Esophagus muscularis mucosa (tissue), 4 donors: ENCODE results near the gene TMEM50A. TPM values are rescaled to one million over a fixed set of nuclear protein-coding genes. Genes with fewer than 3 reads are reported as not detected.

Source experiments
- DNase-seq: peaks from one replicate; pipeline ENCODE4 v3.0.0-alpha.2; 2017; ENCODE audit errors: extremely low spot score
- H3K27ac ChIP-seq, 4 donors: fragments of 200-600 bp; sonication (generic); replicated peaks in 1 of 4; 1 replicate in 3 of 4; 2 replicates in 1 of 4; pipeline ENCODE4 v1.5.1; 2016 to 2019; ENCODE audit warnings: mild to moderate bottlenecking in 1 of 4
- H3K27me3 ChIP-seq, 4 donors: fragments of 200-600 bp; sonication (generic); one replicate each; pipeline versions ENCODE4 v1.5.1 to v1.6.0; 2016 to 2019
- H3K36me3 ChIP-seq, 4 donors: fragments of 200-600 bp; sonication (generic); one replicate each; pipeline ENCODE4 v1.5.1; 2016 to 2019
- H3K4me1 ChIP-seq, 4 donors: fragments of 200-600 bp; sonication (generic); one replicate each; pipeline ENCODE4 v1.5.1; 2016 to 2019
- H3K4me3 ChIP-seq, 4 donors: fragments of 200-600 bp; sonication (generic); 1 replicate in 2 of 4; 2 replicates in 2 of 4; pipeline ENCODE4 v1.5.1; 2016 to 2019; ENCODE audit warnings: mild to moderate bottlenecking in 4 of 4, moderate library complexity in 1 of 4
- H3K9me3 ChIP-seq, 4 donors: fragments of 200-600 bp; sonication (generic); 1 replicate in 3 of 4; 2 replicates in 1 of 4; pipeline ENCODE4 v1.5.1; 2016 to 2019
- EP300 ChIP-seq: sonication (generic); formaldehyde crosslinking; IDR thresholded peaks from one replicate; pipeline ENCODE4 v1.6.1; 2017; ENCODE audit warnings: antibody characterized with exemption
- POLR2A ChIP-seq: fragments of 450-650 bp; IDR thresholded peaks from one replicate; pipeline ENCODE4 v1.6.1; 2017; ENCODE audit warnings: antibody characterized with exemption, moderate library complexity, mild to moderate bottlenecking, low read depth
- POLR2AphosphoS5 ChIP-seq, 2 donors: sonication (generic); formaldehyde crosslinking; IDR thresholded peaks; one replicate each; pipeline ENCODE4 v1.6.1; 2017; ENCODE audit warnings: antibody characterized with exemption in 2 of 2
- WGBS: methylation state at CpG from one replicate; pipeline ENCODE4 v1.1.5; 2018; 5-methylcytosine and 5-hydroxymethylcytosine counted together
- intact Hi-C: fragments of 100-400 bp; cut with DNase I; formaldehyde crosslinking; loops from one replicate; pipeline ENCODE4 v1.15.1; 2023
- total RNA-seq, 4 donors: library from RNA; depleted of rRNA; stranded (reverse); fragments of >200 nt; gene quantifications; one replicate each; pipeline versions ENCODE4 v1.1.0 to v1.2.1, GENCODE V29; 2016
- TF ChIP-seq, protein P1 (sequence below), 3 experiments: fragments of 200-600 bp in 2 of 3; fragments of 450-650 bp in 1 of 3; sonication (generic) in 2 of 3; IDR thresholded peaks; one replicate each; pipeline ENCODE4 v1.5.1; 2017 to 2019; ENCODE audit warnings: antibody characterized with exemption in 3 of 3, mild to moderate bottlenecking in 2 of 3, moderate library complexity in 1 of 3

Gene TMEM50A
- total RNA-seq, 4 donors from 2014 or later = 85.1 to 106 (median 98.4) TPM

DNA sequence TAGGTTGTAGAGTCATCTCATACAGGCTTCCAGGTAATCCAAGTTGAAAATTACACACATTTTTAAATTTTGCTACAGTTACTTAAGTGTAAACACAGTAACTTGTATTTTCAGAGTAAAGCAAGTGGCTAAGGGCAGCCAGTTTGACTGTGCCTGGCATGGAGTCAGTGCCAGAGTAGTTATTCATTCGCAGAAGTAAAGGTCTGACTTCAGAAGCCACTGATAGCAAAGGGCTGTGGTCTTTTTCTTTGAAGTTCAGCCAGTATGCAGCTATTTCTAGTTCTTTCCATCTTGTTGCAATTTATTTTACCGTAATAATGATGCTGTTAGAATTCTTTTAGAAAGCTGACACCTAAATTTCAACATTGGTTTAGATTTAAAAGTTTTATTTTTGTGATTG lies 9.4 kb downstream of the TMEM50A start:
- intact Hi-C loops = no loop called here
- DNase-seq = no peak
- Histone ChIP-seq H3K4me1 (peaks cover 0 to 8% (median 4%) of the 10 kb centered on the region in 4 donors), H3K36me3 (peaks cover 10 to 73% (median 47%) of the 10 kb centered on the region in 4 donors), H3K9me3 (no peaks in the 10 kb centered on the region), H3K27ac (no peak overlapping the region), H3K27me3 (no peaks in the 10 kb centered on the region), H3K4me3 (no peak overlapping the region)
- WGBS = 85% methylated on average over 2 of the region's 2 CpGs
- TF ChIP-seq EP300 (no peak), POLR2A (no peak), POLR2AphosphoS5 (IDR thresholded peaks at IDR 0.05) (no peak)
- TF ChIP-seq, protein P1, sequence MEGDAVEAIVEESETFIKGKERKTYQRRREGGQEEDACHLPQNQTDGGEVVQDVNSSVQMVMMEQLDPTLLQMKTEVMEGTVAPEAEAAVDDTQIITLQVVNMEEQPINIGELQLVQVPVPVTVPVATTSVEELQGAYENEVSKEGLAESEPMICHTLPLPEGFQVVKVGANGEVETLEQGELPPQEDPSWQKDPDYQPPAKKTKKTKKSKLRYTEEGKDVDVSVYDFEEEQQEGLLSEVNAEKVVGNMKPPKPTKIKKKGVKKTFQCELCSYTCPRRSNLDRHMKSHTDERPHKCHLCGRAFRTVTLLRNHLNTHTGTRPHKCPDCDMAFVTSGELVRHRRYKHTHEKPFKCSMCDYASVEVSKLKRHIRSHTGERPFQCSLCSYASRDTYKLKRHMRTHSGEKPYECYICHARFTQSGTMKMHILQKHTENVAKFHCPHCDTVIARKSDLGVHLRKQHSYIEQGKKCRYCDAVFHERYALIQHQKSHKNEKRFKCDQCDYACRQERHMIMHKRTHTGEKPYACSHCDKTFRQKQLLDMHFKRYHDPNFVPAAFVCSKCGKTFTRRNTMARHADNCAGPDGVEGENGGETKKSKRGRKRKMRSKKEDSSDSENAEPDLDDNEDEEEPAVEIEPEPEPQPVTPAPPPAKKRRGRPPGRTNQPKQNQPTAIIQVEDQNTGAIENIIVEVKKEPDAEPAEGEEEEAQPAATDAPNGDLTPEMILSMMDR (IDR thresholded peaks at IDR 0.05) = no peak

DNA sequence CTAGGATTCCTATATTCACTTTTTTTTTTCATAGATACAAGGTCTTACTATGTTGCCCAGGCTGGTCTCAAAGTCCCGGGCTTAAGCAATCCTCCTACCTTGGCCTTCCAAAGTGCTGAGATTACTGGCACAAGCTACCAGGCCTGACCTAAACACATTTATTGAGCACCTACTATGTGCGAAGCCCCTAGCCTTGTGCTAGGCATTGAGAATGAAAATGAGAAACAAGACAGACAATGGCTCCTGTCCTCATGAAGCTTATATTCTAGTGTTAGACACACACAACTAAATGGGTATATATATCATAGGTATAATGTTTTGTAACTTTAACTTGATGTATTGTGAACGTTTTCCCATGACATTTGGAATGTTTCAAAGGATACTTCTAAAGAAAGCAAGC lies 11.5 kb downstream of the TMEM50A start:
- no peak overlapping the region for H3K4me3 ChIP-seq
- intact Hi-C loops = no loop called here
- no peak overlapping the region for H3K27ac ChIP-seq
- peaks cover 0 to 8% (median 4%) of the 10 kb centered on the region in 4 donors for H3K4me1 ChIP-seq
- H3K36me3 ChIP-seq = peaks cover 22 to 79% (median 57%) of the 10 kb centered on the region in 4 donors
- DNase-seq = no peak
- TF ChIP-seq POLR2A = no peak
- no peak for TF ChIP-seq POLR2AphosphoS5 (IDR thresholded peaks at IDR 0.05)
- no peak for TF ChIP-seq EP300
- TF ChIP-seq, protein P1 (IDR thresholded peaks at IDR 0.05) = no peak
- no peaks in the 10 kb centered on the region for H3K9me3 ChIP-seq
- WGBS = 95% methylated on average over 3 of the region's 3 CpGs
- no peaks in the 10 kb centered on the region for H3K27me3 ChIP-seq

DNA sequence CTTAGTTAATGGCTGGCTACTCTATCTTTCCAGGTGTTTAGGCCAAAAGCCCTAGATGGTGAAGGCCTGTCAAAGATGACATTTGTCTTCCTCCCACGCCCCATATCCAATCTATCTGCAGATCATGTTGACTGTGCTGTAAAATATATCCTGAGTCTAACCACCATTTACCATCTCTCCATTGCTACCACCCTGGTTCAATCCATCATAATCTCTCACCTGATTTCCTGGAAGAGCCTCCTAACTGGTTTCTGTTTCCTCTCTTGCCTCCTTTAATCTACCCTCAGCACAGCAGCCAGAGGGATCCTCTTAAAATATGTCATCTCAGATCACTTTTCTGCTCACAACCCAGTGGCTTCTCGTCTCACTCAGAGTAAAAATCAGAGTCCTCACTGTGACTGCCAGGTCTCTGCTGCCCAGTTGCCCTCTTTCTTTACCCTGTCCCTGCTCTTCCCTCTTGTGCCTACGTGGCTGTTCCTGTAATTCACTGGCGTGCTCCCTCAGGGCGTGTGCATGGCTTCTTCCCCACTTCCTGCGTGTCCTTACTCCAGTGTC lies 17.8 kb downstream of the TMEM50A start:
- H3K36me3 ChIP-seq = peaks cover 30 to 96% (median 76%) of the 10 kb centered on the region in 4 donors
- intact Hi-C loops = no loop called here
- no peak overlapping the region for H3K27ac ChIP-seq

DNA sequence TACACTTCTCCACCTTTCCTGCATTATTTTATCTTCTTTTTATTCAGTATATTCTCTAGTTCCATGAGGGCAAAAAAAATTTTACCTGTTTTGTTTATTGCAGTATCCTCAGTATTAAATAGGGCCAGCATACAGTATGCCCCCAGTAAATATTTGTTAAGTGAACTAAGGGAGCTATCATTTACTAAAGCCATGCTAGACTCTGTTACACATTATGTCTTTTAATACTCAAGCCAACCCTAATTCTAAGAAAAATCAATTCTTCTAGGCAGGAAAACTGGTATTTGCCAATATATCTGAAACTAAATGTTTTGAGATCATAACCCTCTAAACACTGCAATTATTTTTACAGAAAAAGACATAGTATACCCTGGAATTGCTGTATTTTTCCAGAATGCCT lies 18.3 kb downstream of the TMEM50A start:
- peaks cover 30 to 99% (median 81%) of the 10 kb centered on the region in 4 donors for H3K36me3 ChIP-seq
- no peak overlapping the region for H3K27ac ChIP-seq
- no peaks in the 10 kb centered on the region for H3K9me3 ChIP-seq
- H3K4me3 ChIP-seq = no peak overlapping the region
- peaks cover 0 to 6% (median under 1%) of the 10 kb centered on the region in 4 donors for H3K4me1 ChIP-seq
- TF ChIP-seq EP300 (no peak), POLR2AphosphoS5 (IDR thresholded peaks at IDR 0.05) (no peak), POLR2A (no peak)
- TF ChIP-seq, protein P1 (IDR thresholded peaks at IDR 0.05) = no peak
- no peaks in the 10 kb centered on the region for H3K27me3 ChIP-seq
- DNase-seq = no peak
- intact Hi-C loops = no loop called here

More for the DNA sequence above, 17.8 kb downstream of the TMEM50A start:
- no peaks in the 10 kb centered on the region for H3K27me3 ChIP-seq
- peaks cover 0 to 6% (median under 1%) of the 10 kb centered on the region in 4 donors for H3K4me1 ChIP-seq
- H3K9me3 ChIP-seq = no peaks in the 10 kb centered on the region
- H3K4me3 ChIP-seq = no peak overlapping the region
- no peak for DNase-seq
- TF ChIP-seq EP300 = no peak
- TF ChIP-seq, protein P1 (IDR thresholded peaks at IDR 0.05) = no peak
- TF ChIP-seq POLR2A = no peak
- TF ChIP-seq POLR2AphosphoS5 (IDR thresholded peaks at IDR 0.05) = no peak
- WGBS = 79% methylated on average over 6 of the region's 6 CpGs

DNA sequence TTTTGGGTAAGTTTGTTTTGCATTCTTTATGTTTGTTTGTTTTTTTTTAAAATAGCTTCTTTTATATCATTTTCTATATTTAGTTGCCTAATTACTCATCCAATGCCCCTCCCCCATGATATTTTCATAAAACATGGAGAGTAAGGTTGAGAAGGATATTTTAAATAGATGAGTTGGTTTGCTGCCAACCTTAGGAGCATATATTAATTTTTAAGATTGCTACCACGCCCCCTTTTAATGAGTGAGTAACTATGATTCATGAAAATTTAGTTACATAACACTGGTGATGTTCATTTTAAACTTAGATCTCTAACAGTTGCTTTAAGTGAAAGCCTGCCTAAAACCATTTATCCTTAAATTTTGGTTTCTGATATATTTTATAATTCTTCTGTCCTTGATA lies 18.7 kb downstream of the TMEM50A start:
- no peak for TF ChIP-seq POLR2A
- TF ChIP-seq POLR2AphosphoS5 (IDR thresholded peaks at IDR 0.05) = no peak
- TF ChIP-seq EP300 = no peak
- TF ChIP-seq, protein P1 (IDR thresholded peaks at IDR 0.05) = no peak
- 82% methylated on average over 1 of the region's 1 CpG for WGBS
- DNase-seq = no peak
- Histone ChIP-seq H3K4me1 (peaks cover 1 to 9% (median 4%) of the 10 kb centered on the region in 4 donors), H3K27ac (no peak overlapping the region), H3K4me3 (no peak overlapping the region), H3K9me3 (no peaks in the 10 kb centered on the region), H3K36me3 (peaks cover 34 to 99% (median 84%) of the 10 kb centered on the region in 4 donors), H3K27me3 (no peaks in the 10 kb centered on the region)
- intact Hi-C loops = no loop called here
